Stimulated activated memory B cell treated with anti-CD40 and anti-IgM and Interleukin-4, amounts not matched to agents 10 μg/mL and 1 μg/mL and 100 μg/mL, for 72 hours (primary cell): Measurements from ENCODE around the gene CNTN5.
"Not testable (repeated sequence)": the region's sequence is repeated elsewhere in the genome, so short reads cannot be mapped to it uniquely, and the experiment has no call there.

ENCODE experiments used
- ATAC-seq: fragments of 150-1000 bp; cut with Tn5 transposase; 2 replicates; pipeline ENCODE4 v1.10.0; 2021
- H3K27ac Mint-ChIP-seq: one replicate; pipeline ENCODE4 v1.8.0; 2022; ENCODE audit warnings: mild to moderate bottlenecking, mixed read lengths
- H3K27me3 Mint-ChIP-seq: one replicate; pipeline ENCODE4 v1.8.0; 2022; ENCODE audit warnings: mixed read lengths
- H3K36me3 Mint-ChIP-seq: one replicate; pipeline ENCODE4 v1.8.0; 2022; ENCODE audit warnings: mixed read lengths
- H3K4me1 Mint-ChIP-seq: one replicate; pipeline ENCODE4 v1.8.0; 2022; ENCODE audit warnings: mixed read lengths
- H3K4me3 Mint-ChIP-seq: one replicate; pipeline ENCODE4 v1.8.0; 2022; ENCODE audit warnings: mild to moderate bottlenecking, moderate library complexity, mixed read lengths
- H3K9me3 Mint-ChIP-seq: one replicate; pipeline ENCODE4 v1.8.0; 2022; ENCODE audit warnings: mixed read lengths

Gene CNTN5

GRCh38 chr11:99281331-99281730 is 260.6 kb downstream of the CNTN5 start:
- no peak overlapping the region for H3K27ac Mint-ChIP-seq
- H3K4me1 Mint-ChIP-seq, result no peaks in the 10 kb centered on the region
- H3K27me3 Mint-ChIP-seq, result no peaks in the 10 kb centered on the region
- no peak for ATAC-seq
- H3K36me3 Mint-ChIP-seq, result no peaks in the 10 kb centered on the region
- peaks cover 3% of the 10 kb centered on the region for H3K9me3 Mint-ChIP-seq
- H3K4me3 Mint-ChIP-seq, result no peak overlapping the region

- H3K4me3 Mint-ChIP-seq, ATAC-seq, H3K27me3 Mint-ChIP-seq, H3K27ac Mint-ChIP-seq, H3K36me3 Mint-ChIP-seq, H3K9me3 Mint-ChIP-seq, H3K4me1 Mint-ChIP-seq: not testable (repeated sequence)
Observed at GRCh38 chr11:99297925-99298324, 277.2 kb downstream of the CNTN5 start.

- ATAC-seq, result no peak
- no peaks in the 10 kb centered on the region for H3K27me3 Mint-ChIP-seq
- H3K4me3 Mint-ChIP-seq, result no peak overlapping the region
- H3K9me3 Mint-ChIP-seq, result no peaks in the 10 kb centered on the region
- H3K4me1 Mint-ChIP-seq, result no peaks in the 10 kb centered on the region
- H3K27ac Mint-ChIP-seq, result no peak overlapping the region
- no peaks in the 10 kb centered on the region for H3K36me3 Mint-ChIP-seq
Observed at GRCh38 chr11:99307510-99308088, 286.9 kb downstream of the CNTN5 start.

- ATAC-seq, result no peak
- H3K27me3 Mint-ChIP-seq, result no peaks in the 10 kb centered on the region
- H3K27ac Mint-ChIP-seq, result no peak overlapping the region
Observed at GRCh38 chr11:99311870-99312269, 291.1 kb downstream of the CNTN5 start.

GRCh38 chr11:99316776-99317520 is 296.2 kb downstream of the CNTN5 start:
- H3K27ac Mint-ChIP-seq, result no peak overlapping the region
- H3K27me3 Mint-ChIP-seq, result no peaks in the 10 kb centered on the region
- peaks cover 8% of the 10 kb centered on the region for H3K9me3 Mint-ChIP-seq
- H3K4me3 Mint-ChIP-seq, result no peak overlapping the region
- no peak for ATAC-seq
- H3K4me1 Mint-ChIP-seq, result no peaks in the 10 kb centered on the region
- H3K36me3 Mint-ChIP-seq, result no peaks in the 10 kb centered on the region

More at GRCh38 chr11:99311870-99312269, 291.1 kb downstream of the CNTN5 start:
- Mint-ChIP-seq H3K9me3 (peaks cover 4% of the 10 kb centered on the region), H3K36me3 (no peaks in the 10 kb centered on the region), H3K4me1 (no peaks in the 10 kb centered on the region), H3K4me3 (no peak overlapping the region)

GRCh38 chr11:99320769-99321290 is 300.1 kb downstream of the CNTN5 start:
- no peak overlapping the region for H3K4me3 Mint-ChIP-seq
- H3K36me3 Mint-ChIP-seq, result no peaks in the 10 kb centered on the region
- peaks cover 4% of the 10 kb centered on the region for H3K9me3 Mint-ChIP-seq
- no peaks in the 10 kb centered on the region for H3K4me1 Mint-ChIP-seq
- no peak for ATAC-seq
- H3K27me3 Mint-ChIP-seq, result no peaks in the 10 kb centered on the region
- H3K27ac Mint-ChIP-seq, result no peak overlapping the region

- no peaks in the 10 kb centered on the region for H3K36me3 Mint-ChIP-seq
- no peaks in the 10 kb centered on the region for H3K4me1 Mint-ChIP-seq
- H3K4me3 Mint-ChIP-seq, result no peak overlapping the region
- no peak overlapping the region for H3K27ac Mint-ChIP-seq
- no peaks in the 10 kb centered on the region for H3K27me3 Mint-ChIP-seq
- H3K9me3 Mint-ChIP-seq, result peaks cover 4% of the 10 kb centered on the region
- no peak for ATAC-seq
Observed at GRCh38 chr11:99325847-99326246, 305.1 kb downstream of the CNTN5 start.

GRCh38 chr11:99327066-99327465 is 306.3 kb downstream of the CNTN5 start:
- Mint-ChIP-seq H3K27me3 (no peaks in the 10 kb centered on the region), H3K9me3 (peaks cover 4% of the 10 kb centered on the region), H3K4me3 (no peak overlapping the region), H3K36me3 (no peaks in the 10 kb centered on the region), H3K4me1 (no peaks in the 10 kb centered on the region), H3K27ac (no peak overlapping the region)
- no peak for ATAC-seq

- no peak overlapping the region for H3K4me3 Mint-ChIP-seq
- no peaks in the 10 kb centered on the region for H3K36me3 Mint-ChIP-seq
- H3K9me3 Mint-ChIP-seq, result peaks cover 4% of the 10 kb centered on the region
- no peak overlapping the region for H3K27ac Mint-ChIP-seq
- no peak for ATAC-seq
- no peaks in the 10 kb centered on the region for H3K4me1 Mint-ChIP-seq
- no peaks in the 10 kb centered on the region for H3K27me3 Mint-ChIP-seq
Observed at GRCh38 chr11:99327527-99327926, 306.8 kb downstream of the CNTN5 start.

GRCh38 chr11:99333621-99334020 is 312.9 kb downstream of the CNTN5 start:
- Mint-ChIP-seq H3K9me3 (peaks cover 4% of the 10 kb centered on the region), H3K27ac (no peak overlapping the region), H3K4me1 (no peaks in the 10 kb centered on the region), H3K4me3 (no peak overlapping the region), H3K27me3 (no peaks in the 10 kb centered on the region), H3K36me3 (no peaks in the 10 kb centered on the region)
- no peak for ATAC-seq

GRCh38 chr11:99343117-99343516 is 322.4 kb downstream of the CNTN5 start:
- Mint-ChIP-seq H3K36me3 (no peaks in the 10 kb centered on the region), H3K9me3 (peaks cover 8% of the 10 kb centered on the region)

GRCh38 chr11:99349151-99349673 is 328.5 kb downstream of the CNTN5 start:
- ATAC-seq, result no peak
- no peak overlapping the region for H3K27ac Mint-ChIP-seq

More at GRCh38 chr11:99343117-99343516, 322.4 kb downstream of the CNTN5 start:
- no peak for ATAC-seq
- Mint-ChIP-seq H3K27me3 (no peaks in the 10 kb centered on the region), H3K4me3 (no peak overlapping the region), H3K4me1 (no peaks in the 10 kb centered on the region), H3K27ac (no peak overlapping the region)

GRCh38 chr11:99351624-99352023 is 330.9 kb downstream of the CNTN5 start:
- ATAC-seq, result no peak
- no peak overlapping the region for H3K4me3 Mint-ChIP-seq
- H3K27me3 Mint-ChIP-seq, result no peaks in the 10 kb centered on the region
- H3K27ac Mint-ChIP-seq, result no peak overlapping the region
- no peaks in the 10 kb centered on the region for H3K4me1 Mint-ChIP-seq
- no peaks in the 10 kb centered on the region for H3K36me3 Mint-ChIP-seq
- H3K9me3 Mint-ChIP-seq, result no peaks in the 10 kb centered on the region

More at GRCh38 chr11:99349151-99349673, 328.5 kb downstream of the CNTN5 start:
- Mint-ChIP-seq H3K4me1 (no peaks in the 10 kb centered on the region), H3K4me3 (no peak overlapping the region), H3K27me3 (no peaks in the 10 kb centered on the region), H3K36me3 (no peaks in the 10 kb centered on the region), H3K9me3 (no peaks in the 10 kb centered on the region)

GRCh38 chr11:99352642-99353041 is 331.9 kb downstream of the CNTN5 start:
- no peak for ATAC-seq
- Mint-ChIP-seq H3K27ac (no peak overlapping the region), H3K4me3 (no peak overlapping the region), H3K4me1 (no peaks in the 10 kb centered on the region), H3K36me3 (no peaks in the 10 kb centered on the region), H3K27me3 (no peaks in the 10 kb centered on the region), H3K9me3 (no peaks in the 10 kb centered on the region)

- no peaks in the 10 kb centered on the region for H3K36me3 Mint-ChIP-seq
- no peak overlapping the region for H3K27ac Mint-ChIP-seq
- H3K4me1 Mint-ChIP-seq, result no peaks in the 10 kb centered on the region
- no peaks in the 10 kb centered on the region for H3K27me3 Mint-ChIP-seq
- H3K4me3 Mint-ChIP-seq, result no peak overlapping the region
- ATAC-seq, result no peak
- H3K9me3 Mint-ChIP-seq, result peaks cover under 1% of the 10 kb centered on the region
Observed at GRCh38 chr11:99366546-99366945, 345.8 kb downstream of the CNTN5 start.

GRCh38 chr11:99368583-99368982 is 347.8 kb downstream of the CNTN5 start:
- Mint-ChIP-seq H3K27me3 (no peaks in the 10 kb centered on the region), H3K27ac (no peak overlapping the region), H3K36me3 (no peaks in the 10 kb centered on the region), H3K4me3 (no peak overlapping the region), H3K9me3 (no peaks in the 10 kb centered on the region), H3K4me1 (no peaks in the 10 kb centered on the region)
- no peak for ATAC-seq
